ENCODE measurements around the gene SZT2.

DNA sequence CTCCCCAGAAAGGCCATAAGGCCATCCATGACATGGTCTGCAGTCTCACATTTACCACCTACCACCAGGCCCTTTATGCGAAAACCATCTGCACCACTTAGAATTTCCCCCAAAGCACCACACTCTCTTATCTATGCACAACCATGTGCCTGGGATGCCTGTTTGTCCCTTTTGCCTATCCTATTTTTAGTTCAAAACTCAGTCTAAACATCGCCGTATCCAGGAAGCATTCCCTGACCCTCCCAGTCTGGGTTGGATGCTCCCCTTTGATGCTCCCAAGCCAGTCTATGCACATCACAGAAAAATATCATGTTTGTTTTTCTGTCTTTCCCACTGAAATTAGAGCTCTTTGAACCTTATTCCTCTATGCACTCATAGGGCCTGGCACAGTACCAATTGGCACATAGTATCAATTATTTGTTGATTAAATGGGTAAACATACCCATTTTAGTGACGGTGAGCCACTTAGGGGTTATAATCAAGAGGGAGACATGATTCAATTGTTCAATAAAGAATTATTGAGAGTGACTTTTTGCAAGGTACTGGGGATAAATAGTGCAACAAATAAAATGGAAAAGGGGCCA lies 45.3 kb upstream of the SZT2 start:
- no peak for TF ChIP-seq SIN3A (IDR thresholded peaks at IDR 0.05; ENCODE audit: borderline replicate concordance, insufficient read depth, low read length)
- TF ChIP-seq, protein P1, sequence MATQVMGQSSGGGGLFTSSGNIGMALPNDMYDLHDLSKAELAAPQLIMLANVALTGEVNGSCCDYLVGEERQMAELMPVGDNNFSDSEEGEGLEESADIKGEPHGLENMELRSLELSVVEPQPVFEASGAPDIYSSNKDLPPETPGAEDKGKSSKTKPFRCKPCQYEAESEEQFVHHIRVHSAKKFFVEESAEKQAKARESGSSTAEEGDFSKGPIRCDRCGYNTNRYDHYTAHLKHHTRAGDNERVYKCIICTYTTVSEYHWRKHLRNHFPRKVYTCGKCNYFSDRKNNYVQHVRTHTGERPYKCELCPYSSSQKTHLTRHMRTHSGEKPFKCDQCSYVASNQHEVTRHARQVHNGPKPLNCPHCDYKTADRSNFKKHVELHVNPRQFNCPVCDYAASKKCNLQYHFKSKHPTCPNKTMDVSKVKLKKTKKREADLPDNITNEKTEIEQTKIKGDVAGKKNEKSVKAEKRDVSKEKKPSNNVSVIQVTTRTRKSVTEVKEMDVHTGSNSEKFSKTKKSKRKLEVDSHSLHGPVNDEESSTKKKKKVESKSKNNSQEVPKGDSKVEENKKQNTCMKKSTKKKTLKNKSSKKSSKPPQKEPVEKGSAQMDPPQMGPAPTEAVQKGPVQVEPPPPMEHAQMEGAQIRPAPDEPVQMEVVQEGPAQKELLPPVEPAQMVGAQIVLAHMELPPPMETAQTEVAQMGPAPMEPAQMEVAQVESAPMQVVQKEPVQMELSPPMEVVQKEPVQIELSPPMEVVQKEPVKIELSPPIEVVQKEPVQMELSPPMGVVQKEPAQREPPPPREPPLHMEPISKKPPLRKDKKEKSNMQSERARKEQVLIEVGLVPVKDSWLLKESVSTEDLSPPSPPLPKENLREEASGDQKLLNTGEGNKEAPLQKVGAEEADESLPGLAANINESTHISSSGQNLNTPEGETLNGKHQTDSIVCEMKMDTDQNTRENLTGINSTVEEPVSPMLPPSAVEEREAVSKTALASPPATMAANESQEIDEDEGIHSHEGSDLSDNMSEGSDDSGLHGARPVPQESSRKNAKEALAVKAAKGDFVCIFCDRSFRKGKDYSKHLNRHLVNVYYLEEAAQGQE (IDR thresholded peaks at IDR 0.05; ENCODE audit: insufficient read depth in 1 of 2, low read depth in 2 of 2, low read length in 2 of 2) = no peak
